Endothelial cell of umbilical vein (primary cell): ENCODE results near the gene TDRD7. TPM values are rescaled to one million over a fixed set of nuclear protein-coding genes. Genes with fewer than 3 reads are reported as not detected.

ENCODE experiments used
- BruUV-seq: library from RNA; stranded (reverse); fragments of 400-500 nt; replicated peaks from 2 replicates; lab custom pipeline; 2021; lab: Mats Ljungman, UMichigan
- CTCF ChIA-PET: fragments of 300-600, 350-600 bp; sonication (Branson Sonifier 250); formaldehyde crosslinking; loops from one replicate; lab custom pipeline; 2021; ENCODE audit warnings: antibody characterized with exemption, inconsistent platforms; lab: Charles Lee
- POLR2A ChIA-PET: fragments of 300-600, 350-600 bp; sonication (Branson Sonifier 250); formaldehyde crosslinking; loops from one replicate; lab custom pipeline; 2021; ENCODE audit warnings: antibody characterized with exemption, inconsistent platforms; lab: Charles Lee
- DNase-seq: peaks from one replicate; pipeline ENCODE4 v3.0.0-alpha.2; 2011; ENCODE audit warnings: low read depth, low spot score
- FAIRE-seq: peaks from 2 replicates; lab custom pipeline; 2011; peaks lifted over from hg19 to GRCh38; lab: Jason Lieb, UNC
- H2AFZ ChIP-seq: 2 replicates; pipeline ENCODE4 v1.6.0; 2012; ENCODE audit warnings: low read depth, low read length, control low read depth, inconsistent platforms
- H3K27ac ChIP-seq: 2 replicates; pipeline ENCODE4 v1.5.1; 2011; ENCODE audit warnings: low read depth, mild to moderate bottlenecking, control low read depth, low read length, moderate library complexity; ENCODE audit not compliant: insufficient read depth
- H3K27me3 ChIP-seq, 2 experiments: 2 replicates each; pipeline versions ENCODE4 v1.6.0 to v1.6.1; 2011; ENCODE audit warnings: low read length in 2 of 2, mixed read lengths in 1 of 2; ENCODE audit not compliant: control insufficient read depth in 2 of 2, insufficient read depth in 2 of 2
- H3K36me3 ChIP-seq, 2 experiments: 2 replicates in 1 of 2; 3 replicates in 1 of 2; pipeline ENCODE4 v1.5.1; 2011; ENCODE audit warnings: low read length in 2 of 2, mild to moderate bottlenecking in 1 of 2, moderate library complexity in 1 of 2; ENCODE audit not compliant: control insufficient read depth in 2 of 2, insufficient read depth in 2 of 2; ENCODE audit errors: extremely low read depth in 1 of 2
- H3K4me1 ChIP-seq: 3 replicates; pipeline ENCODE4 v1.5.1; 2011; ENCODE audit warnings: mild to moderate bottlenecking, low read length; ENCODE audit not compliant: control insufficient read depth, insufficient read depth; ENCODE audit errors: extremely low read depth
- H3K4me2 ChIP-seq: 2 replicates; pipeline ENCODE4 v1.6.1; 2011; ENCODE audit warnings: low read length, control low read depth, mixed read lengths; ENCODE audit not compliant: insufficient read depth
- H3K4me3 ChIP-seq, 3 experiments: fragments of 200-600 bp in 1 of 3; sonication (generic), shearing (Covaris generic) in 1 of 3; replicated peaks in 1 of 3; 2 replicates each; pipeline ENCODE4 v1.5.1; 2011 to 2016; ENCODE audit warnings: control low read depth in 3 of 3, low read length in 3 of 3, mild to moderate bottlenecking in 2 of 3, inconsistent platforms in 1 of 3, low read depth in 1 of 3, moderate library complexity in 1 of 3; ENCODE audit not compliant: insufficient read depth in 1 of 3
- H3K79me2 ChIP-seq: 2 replicates; pipeline ENCODE4 v1.6.0; 2012; ENCODE audit warnings: low read length, inconsistent platforms; ENCODE audit not compliant: control insufficient read depth, insufficient read depth
- H3K9ac ChIP-seq: replicated peaks from 2 replicates; pipeline ENCODE3; 2011; ENCODE audit warnings: low read length, control low read depth; ENCODE audit not compliant: insufficient read depth; ENCODE audit errors: extremely low read depth
- H3K9me1 ChIP-seq: replicated peaks from 3 replicates; pipeline ENCODE4 v1.6.0; 2011; ENCODE audit warnings: mild to moderate bottlenecking, low read length; ENCODE audit not compliant: control insufficient read depth, insufficient read depth; ENCODE audit errors: extremely low read depth
- H3K9me3 ChIP-seq: replicated peaks from 2 replicates; pipeline ENCODE4 v1.5.1; 2012; ENCODE audit warnings: low read length, inconsistent platforms; ENCODE audit not compliant: control insufficient read depth, insufficient read depth
- H4K20me1 ChIP-seq: replicated peaks from 2 replicates; pipeline ENCODE3; 2011; ENCODE audit warnings: mild to moderate bottlenecking, low read length; ENCODE audit not compliant: control insufficient read depth, insufficient read depth; ENCODE audit errors: extremely low read depth
- CTCF ChIP-seq, 2 donors: IDR thresholded peaks; 1 replicate in 1 of 2; 2 replicates in 1 of 2; pipeline ENCODE4 v1.5.1; 2011; ENCODE audit warnings: low read length in 2 of 2, mild to moderate bottlenecking in 2 of 2, moderate library complexity in 2 of 2, control low read depth in 1 of 2, inconsistent platforms in 1 of 2, low read depth in 1 of 2; ENCODE audit not compliant: insufficient read depth in 1 of 2; ENCODE audit errors: extremely low read depth in 1 of 2
- EZH2 ChIP-seq: IDR thresholded peaks from 2 replicates; pipeline ENCODE4 v1.6.1; 2012; ENCODE audit warnings: borderline replicate concordance, low read depth, mild to moderate bottlenecking, moderate library complexity, low read length, inconsistent platforms; ENCODE audit not compliant: severe bottlenecking
- FOS ChIP-seq: IDR thresholded peaks from 2 replicates; pipeline ENCODE4 v1.6.1; 2011; ENCODE audit warnings: mild to moderate bottlenecking, low read length, moderate library complexity, borderline replicate concordance; ENCODE audit not compliant: insufficient read depth
- GATA2 ChIP-seq: IDR thresholded peaks from 2 replicates; pipeline ENCODE4 v1.7.0; 2011; ENCODE audit warnings: low read depth, mild to moderate bottlenecking, moderate library complexity, mixed read lengths, low read length; ENCODE audit not compliant: insufficient read length, insufficient read depth
- JUN ChIP-seq: IDR thresholded peaks from 2 replicates; pipeline ENCODE4 v1.6.1; 2011; ENCODE audit warnings: borderline replicate concordance, low read depth; ENCODE audit not compliant: insufficient read length, insufficient read depth
- MAX ChIP-seq: IDR thresholded peaks from 2 replicates; pipeline ENCODE4 v1.6.1; 2011; ENCODE audit not compliant: insufficient read depth, insufficient read length
- MYC ChIP-seq: IDR thresholded peaks from one replicate; pipeline ENCODE4 v1.6.1; 2011; ENCODE audit warnings: mild to moderate bottlenecking, low read depth, low read length
- POLR2A ChIP-seq: IDR thresholded peaks from 2 replicates; pipeline ENCODE4 v1.6.1; 2012; ENCODE audit warnings: low read depth, mild to moderate bottlenecking, control low read depth, low read length
- POLR2AphosphoS5 ChIP-seq: IDR thresholded peaks from 2 replicates; pipeline ENCODE4 v1.6.1; 2012; ENCODE audit warnings: low read depth, mild to moderate bottlenecking, control low read depth, low read length, moderate library complexity; ENCODE audit not compliant: insufficient read depth
- dilution Hi-C: fragments of 300-500 bp; cut with MboI; formaldehyde crosslinking; loops from one replicate; pipeline ENCODE4 v1.15.0; 2019; ENCODE audit warnings: low sequenced_read_pairs; ENCODE audit not compliant: extremely low pct_ligation_motif_present
- intact Hi-C: fragments of 100-400 bp; cut with micrococcal nuclease; formaldehyde crosslinking; loops from one replicate; pipeline ENCODE4 v1.10.0; 2022
- polyA plus RNA-seq, 4 experiments: library from polyadenylated mRNA; depleted of rRNA in 3 of 4; stranded (reverse) in 3 of 4; unstranded in 1 of 4; fragments of >200 nt; gene quantifications; 2 replicates each; pipeline versions ENCODE4 v1.2.1 to v1.2.3, GENCODE V29; 2011 to 2012; ENCODE audit warnings: missing spikeins in 1 of 4
- total RNA-seq: library from RNA; stranded (reverse); gene quantifications from 2 replicates; pipeline ENCODE4 v1.2.3, GENCODE V29; 2021

Gene TDRD7
- total and polyA plus RNA-seq, 2 donors (not counting 3 experiments of a cell fraction or from before 2014, with no cell fraction given) = 4.9 to 11.5 TPM

DNA sequence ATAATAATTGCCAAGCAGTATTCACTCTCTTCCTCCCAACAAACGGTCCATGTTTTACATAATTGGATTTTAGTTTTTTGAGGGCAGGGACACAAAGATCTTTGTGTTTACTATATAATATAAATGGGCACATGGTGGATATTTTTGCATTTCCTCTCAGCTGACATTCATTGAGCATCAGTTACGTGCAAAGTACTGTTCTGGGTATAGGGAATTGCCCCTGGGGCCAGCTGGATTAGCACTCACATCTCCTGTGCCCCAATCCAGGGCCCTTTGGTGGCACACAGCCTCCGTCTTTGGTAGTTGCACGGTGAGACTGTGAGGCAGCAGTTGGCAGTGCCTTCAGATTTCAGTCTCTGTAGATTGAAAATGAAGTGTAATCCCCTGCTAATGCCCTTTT, 1.6 kb downstream of the TDRD7 start:
- H3K9me3 ChIP-seq = no peaks in the 10 kb centered on the region
- TF ChIP-seq GATA2 (no peak), JUN (no peak), FOS (no peak), EZH2 (no peak), MYC (no peak), POLR2A (no peak), MAX (no peak), CTCF (IDR thresholded peaks at IDR 0.05; ENCODE audit: extremely low read depth in 1 of 2, insufficient read depth in 1 of 2, low read depth in 1 of 2, low read length in 2 of 2) (no peak), POLR2AphosphoS5 (no peak)
- H3K36me3 ChIP-seq = no peaks in the 10 kb centered on the region
- ChIA-PET CTCF (interaction anchor here (1.4 to 11.9 kb wide), 4 partner anchors 16 to 202 kb away, joined by 6 to 138 read pairs (median 43); no protein-coding TSS in a partner anchor), POLR2A (no interaction called here)
- H2AFZ ChIP-seq = no peak overlapping the region
- H4K20me1 ChIP-seq = no peaks in the 10 kb centered on the region
- H3K9ac ChIP-seq = no peak overlapping the region
- peaks cover 10% of the 10 kb centered on the region for H3K4me1 ChIP-seq
- DNase-seq = no peak
- intact Hi-C loops = loop anchor here (5.0 to 10.0 kb wide), 2 partner anchors 509 to 999 kb away; partner anchors contain the start of genes TRMO and ZNF367
- no peak overlapping the region for H3K4me2 ChIP-seq
- FAIRE-seq = no peak
- H3K27ac ChIP-seq = no peak overlapping the region
- H3K27me3 ChIP-seq = peaks cover 10 to 19% of the 10 kb centered on the region in 2 experiments
- H3K9me1 ChIP-seq = no peaks in the 10 kb centered on the region
- H3K79me2 ChIP-seq = no peaks in the 10 kb centered on the region
- dilution Hi-C loops = no loop called here
- no peak overlapping the region for H3K4me3 ChIP-seq
- no TSS peak for BruUV-seq
